ENCODE results near the gene LRRC15.

LRRC15 gene

GRCh38 chr3:194305356-194306108, 64.0 kb downstream of the LRRC15 start:
- in situ Hi-C loops (cut with MboI; ENCODE audit: low sequenced_read_pairs) = loop anchor here (25.0 kb wide), 1 partner anchor 643 kb away; no protein-coding TSS in a partner anchor

Data from HL-60/S4 treated with phorbol 12-myristate 13-acetate at 8.2 ng/mL for 4 days and 3 days (cell line).